Skin epidermis (tissue), 12 donors: ENCODE data around the gene IQCH.

Source experiments
- H3K27ac ChIP-seq, 21 experiments: fragments of 200-600 bp; sonication (generic) in 11 of 21; one replicate each; pipeline ENCODE4 v1.5.0; 2020; ENCODE audit warnings: mild to moderate bottlenecking in 3 of 21, inconsistent platforms in 2 of 21, moderate library complexity in 2 of 21
- H3K4me3 ChIP-seq, 7 experiments: fragments of 200-600 bp; sonication (generic) in 2 of 7; one replicate each; pipeline ENCODE4 v1.5.0; 2020; ENCODE audit warnings: inconsistent platforms in 2 of 7, mild to moderate bottlenecking in 2 of 7, moderate library complexity in 1 of 7

The IQCH gene

DNA sequence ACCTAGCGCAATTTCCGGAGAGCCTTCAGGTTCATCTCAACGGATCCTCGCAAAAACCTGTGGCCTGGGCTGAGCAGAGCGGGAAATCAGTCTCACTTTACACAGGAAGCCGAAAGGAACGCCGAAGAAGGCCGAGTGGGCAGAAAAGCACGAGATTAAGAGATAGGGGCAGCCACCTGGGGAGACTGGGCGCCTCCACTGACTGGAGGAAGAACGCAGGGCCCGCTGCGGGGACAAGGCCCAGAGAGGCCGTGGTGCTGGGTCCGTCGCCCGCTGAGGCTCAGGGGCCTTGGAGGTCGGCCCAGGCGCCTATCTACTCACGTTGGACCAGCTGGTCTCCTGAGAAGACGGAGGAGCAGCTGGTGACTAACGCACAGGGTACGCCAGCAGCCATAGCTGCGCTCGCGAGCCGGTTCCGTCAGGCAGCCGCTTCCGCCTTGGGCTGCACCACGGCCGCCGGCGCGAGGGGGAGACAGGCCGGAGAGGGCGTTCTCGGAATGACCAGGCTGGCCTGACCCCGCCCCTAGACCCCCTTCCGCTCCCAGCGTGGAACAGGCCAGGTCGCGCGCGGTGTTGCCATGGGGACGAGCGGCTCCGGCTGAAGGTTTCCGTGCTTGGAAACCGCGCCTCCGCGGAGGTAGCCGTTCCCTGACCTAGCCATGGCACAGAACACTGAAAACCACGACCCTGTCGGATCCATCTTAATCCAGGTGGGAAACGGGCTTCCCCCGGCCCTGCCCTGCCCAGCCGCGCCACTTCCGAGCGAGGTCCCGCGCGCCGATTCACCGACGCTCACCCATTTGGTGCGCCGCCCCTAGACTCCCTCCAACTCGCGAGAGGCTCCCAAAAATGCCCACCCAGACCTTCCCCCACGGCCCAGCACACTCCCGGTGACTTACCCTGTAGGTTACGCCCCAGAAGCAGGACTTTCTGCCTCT lies at the start of gene IQCH, which contains the start of gene AAGAB:
Gene IQCH (plus strand): TSS at position 549 of the 938 bp plus-strand sequence. CDS start 111 bp downstream, at position 660.
Gene AAGAB (minus strand): TSS at position 424 of the 938 bp plus-strand sequence. CDS start 30 bp downstream, at position 394.
- peak within 1 kb of the TSS; percentile 59 to 96 (median 70) for H3K4me3 ChIP-seq
- peak within 1 kb of the TSS; percentile 69 to 97 (median 90) for H3K27ac ChIP-seq

DNA sequence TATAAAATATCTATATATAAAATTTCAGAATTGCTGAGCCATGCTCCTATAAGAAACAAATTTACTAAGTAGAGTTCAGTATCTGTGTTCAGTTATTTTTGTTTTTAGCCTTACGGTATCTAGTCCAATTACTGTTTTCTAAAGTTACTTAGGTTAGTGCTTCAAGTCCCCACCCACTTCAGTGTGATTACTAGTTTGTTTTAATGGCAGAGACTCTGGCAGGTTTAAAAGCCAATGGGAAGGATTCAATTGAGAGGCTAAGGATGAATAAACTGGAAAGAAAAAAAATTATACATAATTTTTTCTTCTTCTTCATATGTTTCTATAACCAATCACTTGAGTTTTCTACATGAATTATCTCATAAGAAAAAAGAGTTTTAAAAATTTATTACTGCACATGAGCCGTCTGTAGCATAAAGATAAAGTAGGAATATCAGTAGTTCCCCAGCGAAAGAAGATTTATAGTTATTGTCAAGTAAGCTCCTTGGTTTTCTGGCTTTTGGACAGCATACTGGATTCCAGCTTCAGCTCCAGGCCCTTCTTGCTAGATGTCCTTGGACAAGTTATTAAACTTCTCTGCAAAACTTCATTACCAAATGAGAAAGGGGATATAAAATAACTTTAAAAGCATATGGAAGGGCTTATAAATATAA lies 46.9 kb upstream of the IQCH start:
- no peak overlapping the region for H3K27ac ChIP-seq

DNA sequence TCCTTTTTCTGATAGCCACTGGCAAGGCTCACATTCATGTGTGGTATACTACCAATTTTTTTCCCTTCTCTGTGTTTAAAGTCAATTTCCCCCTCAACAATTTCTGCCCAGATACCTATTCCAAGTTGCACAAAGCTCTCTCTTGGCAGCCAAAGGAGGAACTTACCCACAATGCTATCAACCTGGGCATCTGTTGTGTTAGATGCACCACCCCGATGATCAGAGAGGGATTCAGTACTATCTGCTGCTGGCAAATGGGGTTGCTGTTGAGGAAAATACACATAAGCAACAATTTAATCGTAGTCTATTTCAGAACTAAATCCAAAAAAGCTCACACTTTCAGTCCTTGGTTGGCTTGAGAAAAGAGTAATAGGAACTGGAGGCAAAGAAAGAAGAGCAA lies 46.2 kb upstream of the IQCH start:
- Histone ChIP-seq H3K4me3 (no peak overlapping the region), H3K27ac (no peak overlapping the region)

More for the DNA sequence above, 46.9 kb upstream of the IQCH start:
- no peak overlapping the region for H3K4me3 ChIP-seq

DNA sequence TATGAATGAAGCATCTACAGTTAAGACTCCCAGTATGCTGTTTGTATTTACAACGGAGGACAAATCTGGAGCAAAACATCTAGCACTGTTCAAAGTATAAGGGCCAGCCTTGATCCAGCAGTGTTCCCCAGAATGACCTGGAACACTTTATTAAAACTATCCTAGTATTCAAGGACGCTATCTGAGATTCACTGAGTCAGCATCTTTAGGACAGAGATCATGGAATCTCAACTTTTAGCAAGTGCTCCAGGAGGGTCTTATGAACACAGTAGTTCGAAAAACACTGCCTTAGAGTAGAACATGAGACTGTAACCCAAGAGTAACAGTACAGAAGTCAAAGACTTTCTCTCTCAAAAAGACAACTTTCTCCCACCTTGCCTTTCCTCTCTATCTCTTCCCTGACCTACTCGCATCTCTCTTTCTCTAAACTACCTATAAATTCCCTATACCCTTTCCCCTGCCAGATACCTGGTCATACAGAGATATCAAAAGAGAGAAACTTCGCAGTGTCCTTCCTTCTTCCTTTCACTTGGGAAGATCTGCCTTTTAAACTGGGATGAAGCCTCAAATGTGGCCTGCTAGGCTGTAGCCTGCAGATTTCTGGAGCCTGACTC lies 43.9 kb upstream of the IQCH start:
- H3K27ac ChIP-seq = no peak overlapping the region
- no peak overlapping the region for H3K4me3 ChIP-seq

DNA sequence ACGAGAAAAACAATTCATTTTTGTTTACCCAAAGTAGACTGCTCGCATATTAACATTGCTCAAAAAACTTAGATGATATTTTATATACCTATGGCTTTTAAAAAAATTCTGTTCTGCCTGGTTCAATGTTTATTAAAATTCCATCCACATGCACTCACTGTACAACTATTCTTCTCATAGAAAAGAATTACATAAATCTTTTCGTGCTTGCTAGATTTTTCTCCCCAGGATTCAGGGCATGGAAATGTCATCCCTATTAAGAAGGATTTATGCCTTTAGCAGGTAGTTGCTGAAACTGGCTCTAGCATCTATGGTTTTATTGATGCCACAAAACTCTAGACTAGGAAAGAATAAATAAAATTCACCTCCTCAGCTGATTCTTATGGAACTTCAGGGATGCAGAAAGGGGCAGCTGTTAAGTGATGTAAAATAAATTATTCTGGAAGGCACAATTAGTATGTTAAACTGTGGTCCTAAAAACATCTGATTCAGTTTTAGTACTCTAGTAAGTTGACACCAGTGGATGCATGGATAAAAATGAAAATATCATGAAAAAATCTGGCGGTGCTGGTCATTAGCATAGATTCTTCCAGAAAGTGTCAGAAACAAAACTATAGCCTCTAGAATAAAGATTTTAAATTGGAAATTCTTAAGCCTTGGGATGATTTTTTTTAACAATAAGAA lies 41.8 kb upstream of the IQCH start:
- Histone ChIP-seq H3K4me3 (no peak overlapping the region), H3K27ac (no peak overlapping the region)

DNA sequence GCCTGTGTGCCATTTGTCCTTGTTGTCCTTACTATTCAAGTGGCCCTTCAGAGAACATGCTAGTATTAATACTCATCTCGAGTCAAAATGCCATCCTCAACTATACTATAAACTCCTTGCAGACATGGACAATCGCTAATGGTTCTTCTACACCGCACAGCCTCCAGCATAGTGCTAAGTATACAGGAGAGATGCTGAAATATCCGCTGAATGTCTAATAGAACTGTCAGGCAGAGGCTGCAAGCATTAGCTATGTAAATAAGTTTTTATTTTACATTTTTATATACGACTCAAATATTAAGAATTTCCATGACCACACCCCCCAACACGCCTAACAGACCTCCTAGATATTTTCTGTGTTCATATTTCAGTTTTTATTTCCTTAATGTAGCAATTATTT lies 39.5 kb upstream of the IQCH start:
- no peak overlapping the region for H3K4me3 ChIP-seq
- H3K27ac ChIP-seq = no peak overlapping the region

DNA sequence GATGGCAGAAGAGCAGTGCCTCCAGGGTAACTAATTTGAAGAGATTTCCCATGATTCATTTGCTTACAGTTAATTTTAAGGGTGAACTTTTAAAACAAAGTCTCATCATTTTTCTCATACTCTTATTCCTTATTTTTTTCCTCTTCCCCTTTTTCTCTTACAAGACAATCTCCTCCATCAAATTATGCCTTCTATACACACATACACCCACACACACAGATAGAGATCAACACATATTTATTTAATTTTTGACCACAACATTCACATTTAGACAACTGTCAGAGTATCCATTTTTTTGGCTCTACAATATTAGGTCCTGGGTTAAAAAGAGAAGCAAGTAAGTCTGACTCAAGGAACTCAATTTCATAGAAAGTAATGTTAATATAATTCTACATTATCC lies 37.7 kb upstream of the IQCH start:
- no peak overlapping the region for H3K4me3 ChIP-seq
- H3K27ac ChIP-seq = no peak overlapping the region

DNA sequence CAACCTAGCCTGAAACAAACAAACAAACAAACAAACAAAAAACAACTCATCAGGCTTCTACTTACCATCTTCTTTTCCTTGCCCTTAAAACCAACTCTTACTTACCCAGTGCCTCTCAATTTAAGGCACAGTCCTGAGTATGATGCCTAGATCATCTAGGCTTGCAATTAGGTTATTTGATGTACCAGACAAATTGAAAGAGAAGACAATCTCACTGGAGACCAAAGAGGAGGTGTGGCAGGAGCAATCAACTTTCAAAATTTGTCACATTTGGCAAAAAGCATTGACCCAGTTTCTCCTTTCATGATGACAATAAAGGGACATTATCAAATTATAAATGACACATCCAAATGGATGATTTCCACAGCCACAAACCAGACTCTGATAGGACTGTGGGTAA lies 36.2 kb upstream of the IQCH start:
- Histone ChIP-seq H3K4me3 (no peak overlapping the region), H3K27ac (no peak overlapping the region)

DNA sequence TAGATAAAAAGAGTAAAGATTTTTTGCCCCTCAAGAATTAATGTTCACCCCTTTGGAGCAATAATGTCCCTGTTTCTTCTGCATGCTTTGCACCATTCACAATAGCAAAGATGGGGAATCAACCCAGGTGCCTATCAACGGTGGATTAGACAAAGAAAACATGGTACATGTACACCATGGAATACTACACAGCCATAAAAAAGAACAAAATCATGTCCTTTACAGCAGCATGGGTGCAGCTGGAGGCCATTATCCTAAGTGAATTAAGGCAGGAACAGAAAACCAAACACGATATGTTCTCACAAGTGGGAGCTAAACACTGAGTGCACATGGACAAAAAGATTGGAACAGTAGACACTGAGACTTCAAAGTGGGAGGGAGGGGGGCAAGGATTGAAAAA lies 35.3 kb upstream of the IQCH start:
- H3K27ac ChIP-seq = no peak overlapping the region
- no peak overlapping the region for H3K4me3 ChIP-seq

DNA sequence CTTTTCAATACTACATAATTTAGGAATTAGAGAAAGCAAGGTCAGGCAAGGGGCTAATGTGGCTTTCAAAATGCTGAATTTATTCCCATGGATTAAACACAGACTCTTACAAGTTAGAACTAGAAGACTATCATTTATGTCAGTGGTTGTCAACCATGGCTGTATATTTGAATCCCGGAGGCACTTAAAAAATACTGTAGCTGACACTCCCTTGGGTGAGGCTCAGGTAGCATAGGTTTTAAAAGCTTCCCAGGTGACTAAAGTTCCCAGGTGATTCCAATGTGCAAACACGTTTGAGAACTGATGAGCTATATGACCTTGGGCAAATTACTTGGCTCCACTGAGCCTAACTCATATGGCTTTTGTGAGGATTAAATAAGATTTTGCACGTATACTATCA lies 29.7 kb upstream of the IQCH start:
- Histone ChIP-seq H3K27ac (peak overlapping the region in 1 of 21 experiments; percentile 52), H3K4me3 (no peak overlapping the region)

DNA sequence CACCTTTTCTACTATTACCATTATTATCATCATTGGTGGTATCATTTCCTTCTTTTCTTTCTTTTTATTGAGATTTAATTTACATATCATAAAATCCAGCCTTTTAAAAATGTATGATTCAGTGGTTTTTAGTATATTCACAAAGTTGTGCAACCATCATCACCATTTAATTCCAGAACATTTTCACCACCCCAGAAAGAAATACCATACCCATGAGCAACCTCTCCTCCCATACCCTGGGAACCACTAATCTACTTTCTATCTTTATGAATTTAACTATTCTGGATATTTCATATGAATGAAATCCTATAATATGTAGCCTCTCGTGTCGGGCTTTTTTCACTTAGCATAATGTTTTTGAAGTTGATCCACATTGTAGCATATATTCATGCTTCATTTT lies 29.2 kb upstream of the IQCH start:
- peak overlapping the region in 1 of 21 experiments; percentile 33 for H3K27ac ChIP-seq
- no peak overlapping the region for H3K4me3 ChIP-seq

DNA sequence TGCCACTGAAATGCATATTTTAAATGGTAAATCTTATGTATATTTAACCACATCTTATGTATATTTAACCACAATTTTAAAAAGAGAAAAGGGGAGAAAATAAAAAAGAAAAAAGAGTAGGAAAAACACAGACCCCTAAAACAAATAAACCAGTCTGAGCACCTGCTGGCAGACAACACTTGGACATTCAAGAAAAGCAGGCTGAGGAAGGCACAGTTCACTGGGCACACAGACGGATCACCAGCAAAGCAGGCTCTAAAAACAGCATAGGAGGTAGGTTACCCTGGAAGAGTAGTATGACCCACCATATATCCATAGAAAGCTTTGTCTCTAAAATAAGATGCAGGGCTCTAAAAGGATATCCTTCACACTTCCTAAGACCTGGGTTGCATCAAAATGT lies 27.2 kb upstream of the IQCH start:
- H3K4me3 ChIP-seq = no peak overlapping the region
- H3K27ac ChIP-seq = no peak overlapping the region

DNA sequence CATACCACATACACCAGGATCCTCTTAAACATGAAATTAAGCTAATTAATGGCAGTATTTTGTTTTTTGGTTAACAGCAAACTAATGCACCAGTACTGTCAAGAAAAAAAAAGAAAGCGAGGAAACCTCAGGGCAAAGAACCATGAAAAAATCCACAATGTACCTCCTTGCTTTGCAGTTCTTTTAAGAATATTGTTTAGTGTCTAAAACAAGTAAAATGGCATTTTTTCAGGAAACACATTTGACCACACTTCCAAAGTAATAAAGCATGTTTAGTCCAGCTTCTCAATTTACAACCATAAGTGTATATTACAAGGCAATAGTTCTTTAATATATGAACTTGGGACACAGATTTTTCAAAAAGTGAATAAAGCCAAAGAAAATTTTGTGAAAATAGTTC lies 26.7 kb upstream of the IQCH start:
- no peak overlapping the region for H3K27ac ChIP-seq
- no peak overlapping the region for H3K4me3 ChIP-seq

DNA sequence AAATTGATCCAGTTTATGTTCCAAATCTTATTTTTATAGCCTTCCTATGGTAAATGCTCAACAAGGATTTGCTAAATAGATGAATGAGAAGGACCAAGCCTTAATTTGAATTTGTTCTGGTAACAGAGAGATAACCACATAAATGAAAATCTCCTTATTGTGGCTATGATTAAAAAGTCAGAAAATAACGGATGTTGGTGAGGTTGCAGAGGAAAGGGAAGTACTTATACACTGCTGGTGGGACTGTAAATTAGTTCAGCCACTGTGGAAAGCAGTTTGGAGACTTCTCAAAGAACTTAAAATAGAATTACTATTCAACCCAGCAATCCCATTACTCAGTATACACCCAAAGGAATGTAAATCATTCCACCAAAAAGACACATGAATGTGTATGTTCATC lies 26.3 kb upstream of the IQCH start:
- H3K4me3 ChIP-seq = no peak overlapping the region
- no peak overlapping the region for H3K27ac ChIP-seq

DNA sequence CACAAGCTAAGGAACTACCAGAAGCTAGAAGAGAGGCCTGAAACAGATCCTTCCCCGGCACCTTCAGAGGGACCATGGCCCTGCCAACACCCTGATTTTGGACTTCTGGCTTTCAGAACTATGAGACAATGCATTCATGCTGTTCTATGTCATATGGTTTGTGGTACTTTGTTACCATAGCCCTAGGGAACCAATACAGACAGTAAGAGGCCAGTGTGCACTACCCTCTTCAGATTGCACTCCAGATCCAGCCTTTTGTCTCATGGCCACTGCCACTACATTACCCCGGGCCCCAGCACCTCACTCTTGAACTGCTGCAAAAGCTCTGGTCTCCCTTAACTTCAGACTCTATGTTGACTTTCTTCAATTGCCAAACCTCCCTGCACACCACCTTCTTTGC lies 24.1 kb upstream of the IQCH start:
- Histone ChIP-seq H3K4me3 (no peak overlapping the region), H3K27ac (no peak overlapping the region)

DNA sequence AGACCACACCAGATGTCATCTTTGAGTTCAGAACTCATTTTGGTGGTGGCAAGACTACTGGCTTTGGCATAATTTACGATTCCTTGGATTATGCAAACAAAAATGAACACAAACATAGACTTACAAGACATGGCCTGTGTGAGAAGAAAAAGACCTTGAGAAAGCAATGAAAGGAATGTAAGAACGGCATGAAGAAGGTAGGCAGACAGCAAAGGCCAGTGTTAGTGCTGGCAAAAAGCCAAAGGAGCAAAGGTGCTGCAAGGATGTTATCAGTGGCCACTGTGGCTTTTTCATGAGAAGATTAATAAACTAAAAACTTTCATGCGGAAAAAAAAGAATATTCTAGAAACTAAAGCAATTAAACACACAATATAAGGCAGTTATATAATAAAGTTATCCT lies 22.0 kb upstream of the IQCH start:
- no peak overlapping the region for H3K27ac ChIP-seq
- H3K4me3 ChIP-seq = no peak overlapping the region

DNA sequence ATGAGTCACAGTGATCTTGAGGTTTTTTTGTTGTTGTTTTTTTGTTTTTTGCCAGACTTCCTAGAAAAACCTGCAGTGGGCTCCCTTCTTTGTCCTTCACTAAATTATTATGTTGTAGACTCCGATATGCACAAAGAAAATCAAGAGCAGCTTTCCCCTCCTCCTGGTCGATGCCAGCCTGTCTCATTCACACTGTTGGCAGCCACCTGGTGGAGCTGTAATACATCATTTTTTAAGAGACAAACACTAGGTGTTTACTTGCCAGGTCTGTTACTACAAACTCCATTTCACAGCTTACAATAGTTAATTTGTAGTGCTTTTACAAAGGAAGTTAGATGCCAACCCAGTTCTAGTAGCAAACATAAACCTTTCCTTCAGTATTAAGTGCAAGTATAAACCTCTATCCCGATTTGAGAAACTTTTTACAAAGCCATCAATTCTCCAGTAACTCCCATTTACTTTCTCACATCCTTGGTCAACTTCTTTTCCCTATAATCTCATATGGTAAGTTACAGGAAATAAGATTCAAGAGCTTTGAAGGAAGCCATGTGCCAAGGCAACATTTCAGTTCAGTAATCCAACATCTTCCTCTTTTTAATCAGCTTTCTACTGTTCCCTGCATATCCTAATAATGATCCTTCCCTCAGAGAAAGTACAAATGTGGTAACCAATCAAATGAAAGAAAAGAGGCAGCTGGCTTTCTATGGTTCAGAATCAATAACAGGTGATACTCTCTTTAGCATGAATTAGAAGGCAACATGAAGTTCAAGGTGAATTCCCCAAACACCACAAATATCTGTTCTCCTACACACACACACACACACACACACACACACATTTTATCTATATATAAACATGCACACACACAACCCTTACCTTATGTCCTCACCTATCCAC lies 14.1 kb upstream of the IQCH start:
- Histone ChIP-seq H3K4me3 (no peak overlapping the region), H3K27ac (peak overlapping the region in 3 of 21 experiments; percentile 12 to 68 (median 49))

DNA sequence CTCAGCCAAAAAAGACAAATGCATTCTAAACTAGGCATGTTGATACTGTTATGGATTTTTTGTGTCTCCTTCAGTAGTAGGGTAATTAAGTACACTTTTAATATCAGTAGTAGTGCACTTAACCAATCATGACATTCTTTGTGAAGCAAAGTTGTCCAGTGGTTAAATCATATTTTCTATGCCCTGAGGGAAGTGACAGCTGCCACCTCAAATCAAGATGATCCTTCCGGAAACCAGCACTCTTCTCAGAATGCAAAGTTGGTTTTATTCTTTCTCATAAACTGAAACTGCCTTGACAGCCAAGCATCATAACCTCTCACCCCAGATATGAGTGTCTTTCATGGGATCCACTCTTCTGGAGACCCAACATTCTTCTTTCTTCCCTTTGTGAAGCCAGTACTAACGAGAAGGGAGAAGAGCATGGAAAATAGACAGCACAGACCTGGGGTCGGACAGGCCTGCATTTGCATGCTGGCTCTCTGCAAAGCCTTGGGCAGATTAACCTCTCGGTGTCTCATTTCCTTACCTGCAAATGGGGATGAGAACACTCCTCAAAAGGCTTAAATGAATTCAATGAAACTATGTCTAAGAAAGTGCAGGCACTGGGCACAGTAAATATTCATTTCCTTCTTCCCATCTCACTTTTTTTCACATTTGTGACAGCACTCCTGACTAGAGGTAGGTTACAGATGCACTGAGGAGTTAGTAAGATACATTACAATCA lies 13.3 kb upstream of the IQCH start:
- peak overlapping the region in 7 of 21 experiments; percentile 3 to 68 (median 32) for H3K27ac ChIP-seq

More for the DNA sequence above, 13.3 kb upstream of the IQCH start:
- H3K4me3 ChIP-seq = no peak overlapping the region
